Stimulated activated CD8-positive, alpha-beta memory T cell treated with anti-CD3 and anti-CD28 coated beads, Interleukin-7, amount 100 ng/mL, for 48 hours (primary cell): Measurements from ENCODE around the gene MLXIPL.
"Not testable (repeated sequence)": the region's sequence is repeated elsewhere in the genome, so short reads cannot be mapped to it uniquely, and the experiment has no call there.

ENCODE experiments used
- DNase-seq, 2 donors: peaks; one replicate each; pipeline ENCODE4 v3.0.0-alpha.2; 2020; ENCODE audit warnings: low read depth in 1 of 2; ENCODE audit errors: extremely low read depth in 1 of 2

Gene MLXIPL

GRCh38 chr7:73555411-73555982 is 68.8 kb downstream of the MLXIPL start:
- DNase-seq = no peak

GRCh38 chr7:73550093-73550492 is 74.2 kb downstream of the MLXIPL start:
- DNase-seq = not testable (repeated sequence)

DNA sequence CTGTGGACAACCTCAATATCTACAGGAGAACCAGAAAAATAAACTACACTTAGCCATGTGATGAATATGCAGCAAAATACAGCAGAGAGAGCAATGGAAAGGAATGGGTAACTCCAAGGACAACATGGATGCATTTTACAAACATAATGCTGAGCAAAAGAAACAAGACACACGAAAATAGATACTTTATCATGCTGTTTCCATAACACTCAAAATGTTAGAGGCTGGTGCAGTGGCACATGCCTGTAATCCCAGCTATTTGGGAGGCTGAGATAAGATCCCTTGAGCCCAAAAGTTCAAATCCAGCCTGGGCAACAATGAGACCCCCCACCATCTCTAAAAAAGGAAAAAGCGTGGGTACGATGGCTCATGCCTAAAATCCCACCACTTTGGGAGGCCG is 75.1 kb downstream of the MLXIPL start:
- DNase-seq = no peak

DNA sequence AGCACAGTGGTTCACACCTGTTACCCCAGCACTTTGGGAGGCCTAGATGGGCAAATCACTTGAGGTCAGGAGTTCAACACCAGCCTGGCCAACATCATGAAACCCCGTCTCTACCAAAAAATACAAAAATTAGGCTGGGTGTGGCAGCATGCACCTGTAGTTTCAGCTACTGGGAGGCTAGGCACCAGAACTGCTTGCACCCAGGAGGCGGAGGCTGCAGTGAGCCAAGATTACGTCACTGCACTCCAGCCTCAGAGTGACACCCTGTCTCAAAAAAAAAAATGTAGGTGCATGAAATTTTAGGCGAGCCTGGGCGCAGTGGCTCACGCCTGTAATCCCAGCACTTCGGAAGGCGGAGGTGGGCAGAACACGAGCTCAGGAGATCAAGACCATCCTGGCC is 76.5 kb downstream of the MLXIPL start:
- DNase-seq = no peak

DNA sequence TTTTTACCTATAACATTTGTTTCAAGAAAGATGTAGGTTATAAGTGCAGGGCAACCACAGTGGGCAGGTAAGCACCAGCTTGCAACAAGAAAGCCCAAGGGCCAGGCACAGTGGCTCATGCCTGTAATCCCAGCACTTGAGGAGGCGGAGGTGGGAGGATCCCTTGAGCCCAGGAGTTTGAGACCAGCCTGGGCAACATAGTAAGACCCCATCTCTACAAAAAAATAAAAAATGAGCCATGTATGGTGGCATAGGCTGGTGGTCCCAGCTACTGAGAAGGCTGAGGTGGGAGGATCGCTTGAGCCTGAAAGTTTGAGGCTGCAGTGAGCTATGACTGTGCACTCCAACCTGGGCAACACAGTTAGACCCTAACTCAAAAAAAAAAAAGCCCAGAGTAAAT is 79.6 kb downstream of the MLXIPL start:
- DNase-seq = no peak
